Peyer's patch (tissue), 4 donors: ENCODE data around the gene PCK2.

ENCODE experiments used
- CTCF ChIP-seq, 6 experiments: fragments of 450-650 bp in 4 of 6; fragments of 200-600 bp in 2 of 6; sonication (generic) in 1 of 6; IDR thresholded peaks; one replicate each; pipeline ENCODE4 v1.5.1; 2017 to 2019; ENCODE audit warnings: antibody characterized with exemption in 6 of 6, mild to moderate bottlenecking in 3 of 6, moderate library complexity in 1 of 6
- POLR2A ChIP-seq, 2 donors: fragments of 450-650 bp; IDR thresholded peaks; one replicate each; pipeline ENCODE4 v1.5.1; 2017; ENCODE audit warnings: antibody characterized with exemption in 2 of 2, mild to moderate bottlenecking in 2 of 2, moderate library complexity in 2 of 2

GRCh38 chr14:24098927-24099813 lies 5.1 kb downstream of the PCK2 start:
- TF ChIP-seq POLR2A (IDR thresholded peaks at IDR 0.05) (no peak), CTCF (IDR thresholded peaks at IDR 0.05) (no peak)
